Tibial nerve (tissue), 4 donors: Measurements from ENCODE around the gene SKA1. TPM values are rescaled to one million over a fixed set of nuclear protein-coding genes. Genes with fewer than 3 reads are reported as not detected.

Experiments
- DNase-seq, 2 donors: peaks; one replicate each; pipeline ENCODE4 v3.0.0-alpha.2; 2019; ENCODE audit warnings: low spot score in 2 of 2
- H3K27ac ChIP-seq, 4 donors: fragments of 200-600 bp; sonication (generic) in 3 of 4; one replicate each; pipeline ENCODE4 v1.5.1; 2017 to 2019; ENCODE audit warnings: mild to moderate bottlenecking in 1 of 4
- H3K27me3 ChIP-seq, 2 donors: fragments of 200-600 bp; sonication (generic) in 1 of 2; one replicate each; pipeline versions ENCODE4 v1.5.1 to v1.6.0; 2017 to 2019
- H3K36me3 ChIP-seq, 3 donors: fragments of 200-600 bp; sonication (generic); one replicate each; pipeline ENCODE4 v1.5.1; 2018 to 2019
- H3K4me1 ChIP-seq, 4 donors: fragments of 200-600 bp; sonication (generic) in 3 of 4; one replicate each; pipeline ENCODE4 v1.5.1; 2017 to 2019
- H3K4me3 ChIP-seq, 4 donors: fragments of 200-600 bp; sonication (generic) in 3 of 4; one replicate each; pipeline ENCODE4 v1.5.1; 2017 to 2019; ENCODE audit warnings: mild to moderate bottlenecking in 1 of 4, moderate library complexity in 1 of 4
- H3K9me3 ChIP-seq, 4 donors: fragments of 200-600 bp; sonication (generic) in 3 of 4; one replicate each; pipeline ENCODE4 v1.5.1; 2017 to 2019
- CTCF ChIP-seq, 5 experiments: fragments of 200-600 bp in 3 of 5; fragments of 450-650 bp in 2 of 5; sonication (generic) in 3 of 5; IDR thresholded peaks; one replicate each; pipeline ENCODE4 v1.5.1; 2016 to 2019; ENCODE audit warnings: antibody characterized with exemption in 5 of 5, mild to moderate bottlenecking in 3 of 5, moderate library complexity in 2 of 5
- EP300 ChIP-seq, 2 donors: sonication (generic); formaldehyde crosslinking; IDR thresholded peaks; one replicate each; pipeline ENCODE4 v1.6.1; 2017; ENCODE audit warnings: antibody characterized with exemption in 2 of 2, mild to moderate bottlenecking in 1 of 2
- POLR2A ChIP-seq, 2 donors: fragments of 450-650 bp; IDR thresholded peaks; one replicate each; pipeline ENCODE4 v1.6.1; 2017; ENCODE audit warnings: antibody characterized with exemption in 2 of 2, mild to moderate bottlenecking in 2 of 2, moderate library complexity in 2 of 2
- WGBS, 2 donors: methylation state at CpG; one replicate each; pipeline ENCODE4 v1.1.5; 2018; 5-methylcytosine and 5-hydroxymethylcytosine counted together
- total RNA-seq, 4 donors: library from RNA; depleted of rRNA; stranded (reverse); fragments of >200 nt; gene quantifications; one replicate each; pipeline ENCODE4 v1.1.0, GENCODE V29; 2016

The SKA1 gene
- total RNA-seq, 4 donors from 2014 or later: not detected

- Histone ChIP-seq H3K4me1 (no peaks in the 10 kb centered on the region), H3K9me3 (no peaks in the 10 kb centered on the region), H3K4me3 (no peak overlapping the region), H3K27me3 (peaks cover 0 to 5% of the 10 kb centered on the region in 2 donors), H3K36me3 (no peaks in the 10 kb centered on the region), H3K27ac (no peak overlapping the region)
- 96 to 97% methylated on average over 3 of the region's 3 CpGs for WGBS, 2 donors
- no peak for DNase-seq
- TF ChIP-seq POLR2A (IDR thresholded peaks at IDR 0.05): no peak
- no peak for TF ChIP-seq CTCF (IDR thresholded peaks at IDR 0.05)
- no peak for TF ChIP-seq EP300 (IDR thresholded peaks at IDR 0.05)
These were observed 19.0 kb downstream of the SKA1 start for GRCh38 chr18:50393802-50394201.

- Histone ChIP-seq H3K27me3 (peaks cover 0 to 17% of the 10 kb centered on the region in 2 donors), H3K36me3 (no peaks in the 10 kb centered on the region), H3K9me3 (no peaks in the 10 kb centered on the region), H3K4me1 (no peaks in the 10 kb centered on the region), H3K27ac (no peak overlapping the region), H3K4me3 (no peak overlapping the region)
- TF ChIP-seq CTCF (IDR thresholded peaks at IDR 0.05) (no peak), POLR2A (IDR thresholded peaks at IDR 0.05) (no peak), EP300 (IDR thresholded peaks at IDR 0.05) (no peak)
- DNase-seq: no peak
- WGBS, 2 donors: 93 to 94% methylated on average over 2 of the region's 2 CpGs
These were observed 20.2 kb downstream of the SKA1 start for GRCh38 chr18:50395093-50395492.

- no peaks in the 10 kb centered on the region for H3K9me3 ChIP-seq
- no peaks in the 10 kb centered on the region for H3K36me3 ChIP-seq
- H3K4me1 ChIP-seq: no peaks in the 10 kb centered on the region
- no peak for DNase-seq
- H3K27me3 ChIP-seq: peaks cover 0 to 26% of the 10 kb centered on the region in 2 donors
- no peak overlapping the region for H3K27ac ChIP-seq
- WGBS, 2 donors: 83 to 85% methylated on average over 5 of the region's 5 CpGs
- no peak for TF ChIP-seq CTCF (IDR thresholded peaks at IDR 0.05)
- TF ChIP-seq POLR2A (IDR thresholded peaks at IDR 0.05): no peak
- TF ChIP-seq EP300 (IDR thresholded peaks at IDR 0.05): no peak
- no peak overlapping the region for H3K4me3 ChIP-seq
These were observed 21.3 kb downstream of the SKA1 start for GRCh38 chr18:50396005-50396660.

- DNase-seq: no peak
- H3K27me3 ChIP-seq: peaks cover 0 to 35% of the 10 kb centered on the region in 2 donors
- no peaks in the 10 kb centered on the region for H3K9me3 ChIP-seq
- WGBS, 2 donors: 83 to 87% methylated on average over 4 of the region's 4 CpGs
- H3K4me1 ChIP-seq: peaks cover 0 to 4% (median 0%) of the 10 kb centered on the region in 4 donors
- no peaks in the 10 kb centered on the region for H3K36me3 ChIP-seq
- no peak overlapping the region for H3K27ac ChIP-seq
- TF ChIP-seq EP300 (IDR thresholded peaks at IDR 0.05) (no peak), CTCF (IDR thresholded peaks at IDR 0.05) (no peak), POLR2A (IDR thresholded peaks at IDR 0.05) (no peak)
- H3K4me3 ChIP-seq: no peak overlapping the region
These were observed 22.2 kb downstream of the SKA1 start for GRCh38 chr18:50397023-50397422.

- H3K9me3 ChIP-seq: no peaks in the 10 kb centered on the region
- no peak overlapping the region for H3K27ac ChIP-seq
- H3K4me1 ChIP-seq: peaks cover 0 to 4% (median 0%) of the 10 kb centered on the region in 4 donors
- H3K4me3 ChIP-seq: no peak overlapping the region
- TF ChIP-seq EP300 (IDR thresholded peaks at IDR 0.05) (no peak), CTCF (IDR thresholded peaks at IDR 0.05) (no peak), POLR2A (IDR thresholded peaks at IDR 0.05) (no peak)
- peaks cover 0 to 46% of the 10 kb centered on the region in 2 donors for H3K27me3 ChIP-seq
- no peak for DNase-seq
- H3K36me3 ChIP-seq: no peaks in the 10 kb centered on the region
- WGBS, 2 donors: 18 to 26% methylated on average over 10 of the region's 10 CpGs
These were observed 23.3 kb downstream of the SKA1 start for GRCh38 chr18:50398099-50398498.
